Sigmoid colon (tissue), 7 donors: ENCODE measurements around the gene KRTDAP. TPM values are rescaled to one million over a fixed set of nuclear protein-coding genes. Genes with fewer than 3 reads are reported as not detected.

Experiments
- DNase-seq: peaks from one replicate; pipeline ENCODE4 v3.0.0-alpha.2; 2019
- H3K27ac ChIP-seq, 4 donors: fragments of 200-600 bp; sonication (generic); one replicate each; pipeline ENCODE4 v1.5.1; 2016 to 2019; ENCODE audit warnings: mild to moderate bottlenecking in 1 of 4
- H3K27me3 ChIP-seq, 3 donors: fragments of 200-600 bp; sonication (generic); one replicate each; pipeline ENCODE4 v1.5.1; 2019; ENCODE audit warnings: mild to moderate bottlenecking in 1 of 3
- H3K36me3 ChIP-seq, 4 donors: fragments of 200-600 bp; sonication (generic); one replicate each; pipeline ENCODE4 v1.5.1; 2016 to 2019
- H3K4me1 ChIP-seq, 4 donors: fragments of 200-600 bp; sonication (generic); one replicate each; pipeline ENCODE4 v1.5.1; 2017 to 2019
- H3K4me3 ChIP-seq, 4 donors: fragments of 200-600 bp; sonication (generic); one replicate each; pipeline ENCODE4 v1.5.1; 2017 to 2019; ENCODE audit warnings: mild to moderate bottlenecking in 2 of 4, moderate library complexity in 1 of 4
- H3K9me3 ChIP-seq, 4 donors: fragments of 200-600 bp in 3 of 4; sonication (generic) in 3 of 4; one replicate each; pipeline versions ENCODE4 v1.5.1 to v1.6.1; 2013 to 2019
- EP300 ChIP-seq, 4 donors: sonication (generic); formaldehyde crosslinking; IDR thresholded peaks; one replicate each; pipeline ENCODE4 v1.6.1; 2017; ENCODE audit warnings: antibody characterized with exemption in 4 of 4
- POLR2A ChIP-seq, 2 donors: fragments of 450-650 bp; IDR thresholded peaks; one replicate each; pipeline ENCODE4 v1.6.1; 2016; ENCODE audit warnings: antibody characterized with exemption in 2 of 2, mild to moderate bottlenecking in 2 of 2, moderate library complexity in 2 of 2
- POLR2AphosphoS5 ChIP-seq, 4 donors: sonication (generic); formaldehyde crosslinking; IDR thresholded peaks; one replicate each; pipeline ENCODE4 v1.6.1; 2017; ENCODE audit warnings: antibody characterized with exemption in 4 of 4
- WGBS, 2 donors: extraction: QIAGEN DNeasy Blood & Tissue Kit; methylation state at CpG; one replicate each; pipeline ENCODE4 v1.1.7; 2013; 5-methylcytosine and 5-hydroxymethylcytosine counted together
- intact Hi-C: fragments of 100-400 bp; cut with DNase I; formaldehyde crosslinking; loops from one replicate; pipeline ENCODE4 v1.15.1; 2023
- polyA plus RNA-seq, 3 donors: library from polyadenylated mRNA; stranded (reverse); fragments of 200-250 nt; gene quantifications; one replicate each; pipeline ENCODE4 v1.2.3, GENCODE V29; 2013
- total RNA-seq, 4 donors: library from RNA; depleted of rRNA; stranded (reverse); fragments of >200 nt; gene quantifications; one replicate each; pipeline ENCODE4 v1.1.0, GENCODE V29; 2016
- TF ChIP-seq, protein P1 (sequence below), 4 experiments: fragments of 450-650 bp in 3 of 4; fragments of 200-600 bp in 1 of 4; IDR thresholded peaks; one replicate each; pipeline ENCODE4 v1.5.1; 2016 to 2019; ENCODE audit warnings: antibody characterized with exemption in 4 of 4, mild to moderate bottlenecking in 3 of 4, moderate library complexity in 2 of 4
- donor health status: healthy with polysubstance abuse.
- donor health status: Bipolar disorder and iron deficiency.
- donor health status: healthy.

KRTDAP gene
- total and polyA plus RNA-seq, 7 donors, result not detected

DNA sequence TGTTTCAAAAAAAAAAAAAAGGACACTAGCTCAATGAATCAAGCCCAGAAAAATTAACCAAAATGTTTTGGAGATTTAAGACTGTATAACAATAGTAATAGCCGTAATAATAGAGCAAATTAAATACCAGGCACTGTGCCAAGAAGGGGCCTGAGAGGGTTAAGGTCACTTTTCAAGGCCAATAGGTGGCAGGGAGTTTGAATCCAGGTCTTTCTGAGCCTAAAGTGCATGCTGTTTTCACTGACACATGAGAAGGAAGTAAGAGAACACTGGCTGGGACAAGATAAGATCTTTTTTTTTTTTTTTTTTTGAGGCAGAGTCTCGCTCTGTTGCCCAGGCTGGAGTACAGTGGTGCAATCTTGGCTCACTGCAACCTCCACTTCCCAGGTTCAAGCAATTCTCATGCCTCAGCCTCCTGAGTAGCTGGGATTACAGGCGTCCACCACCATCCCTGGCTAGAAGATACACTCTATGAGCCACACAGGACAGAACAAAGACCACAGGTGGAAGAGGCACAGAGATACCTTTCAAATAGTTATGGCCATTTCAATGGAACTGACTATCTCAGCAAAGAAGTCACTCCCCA, 34.6 kb downstream of the KRTDAP start:
- Histone ChIP-seq H3K4me3 (no peak overlapping the region), H3K27me3 (no peaks in the 10 kb centered on the region), H3K27ac (no peak overlapping the region), H3K4me1 (peaks cover 0 to 16% (median 7%) of the 10 kb centered on the region in 4 donors), H3K36me3 (no peaks in the 10 kb centered on the region), H3K9me3 (no peaks in the 10 kb centered on the region)
- no peak for TF ChIP-seq POLR2A (IDR thresholded peaks at IDR 0.05)
- TF ChIP-seq POLR2AphosphoS5 (IDR thresholded peaks at IDR 0.05), result no peak
- TF ChIP-seq, protein P1, sequence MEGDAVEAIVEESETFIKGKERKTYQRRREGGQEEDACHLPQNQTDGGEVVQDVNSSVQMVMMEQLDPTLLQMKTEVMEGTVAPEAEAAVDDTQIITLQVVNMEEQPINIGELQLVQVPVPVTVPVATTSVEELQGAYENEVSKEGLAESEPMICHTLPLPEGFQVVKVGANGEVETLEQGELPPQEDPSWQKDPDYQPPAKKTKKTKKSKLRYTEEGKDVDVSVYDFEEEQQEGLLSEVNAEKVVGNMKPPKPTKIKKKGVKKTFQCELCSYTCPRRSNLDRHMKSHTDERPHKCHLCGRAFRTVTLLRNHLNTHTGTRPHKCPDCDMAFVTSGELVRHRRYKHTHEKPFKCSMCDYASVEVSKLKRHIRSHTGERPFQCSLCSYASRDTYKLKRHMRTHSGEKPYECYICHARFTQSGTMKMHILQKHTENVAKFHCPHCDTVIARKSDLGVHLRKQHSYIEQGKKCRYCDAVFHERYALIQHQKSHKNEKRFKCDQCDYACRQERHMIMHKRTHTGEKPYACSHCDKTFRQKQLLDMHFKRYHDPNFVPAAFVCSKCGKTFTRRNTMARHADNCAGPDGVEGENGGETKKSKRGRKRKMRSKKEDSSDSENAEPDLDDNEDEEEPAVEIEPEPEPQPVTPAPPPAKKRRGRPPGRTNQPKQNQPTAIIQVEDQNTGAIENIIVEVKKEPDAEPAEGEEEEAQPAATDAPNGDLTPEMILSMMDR (IDR thresholded peaks at IDR 0.05), result no peak
- no peak for TF ChIP-seq EP300 (IDR thresholded peaks at IDR 0.05)
- intact Hi-C loops, result no loop called here
- DNase-seq, result no peak
- WGBS, 2 donors, result 64 to 79% methylated on average over 3 of the region's 3 CpGs

DNA sequence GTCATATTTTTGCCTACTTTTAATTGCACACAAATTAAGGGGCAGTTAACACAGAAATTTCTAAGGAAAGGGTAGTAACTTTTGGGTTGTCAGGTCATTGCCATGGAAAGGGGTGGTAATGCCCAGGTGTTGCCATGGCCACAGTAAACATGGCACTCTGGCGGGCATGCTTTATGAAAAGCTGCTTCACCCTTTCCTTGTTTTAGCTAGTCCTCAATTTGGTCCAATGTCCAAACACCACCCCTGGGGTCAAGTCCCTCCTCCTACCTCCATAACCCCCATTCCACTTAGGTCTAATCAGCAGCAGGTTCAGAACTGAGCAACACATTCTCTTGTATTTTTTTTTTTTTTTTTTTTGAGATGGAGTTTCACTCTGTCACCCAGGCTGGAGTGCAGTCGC, 35.6 kb downstream of the KRTDAP start:
- H3K27ac ChIP-seq, result no peak overlapping the region
- H3K36me3 ChIP-seq, result no peaks in the 10 kb centered on the region
- no peaks in the 10 kb centered on the region for H3K9me3 ChIP-seq
- WGBS, 2 donors, result 65 to 95% methylated on average over 2 of the region's 2 CpGs
- DNase-seq, result no peak
- peaks cover 0 to 10% (median 3%) of the 10 kb centered on the region in 3 donors for H3K27me3 ChIP-seq
- TF ChIP-seq, protein P1 (IDR thresholded peaks at IDR 0.05), result no peak
- TF ChIP-seq POLR2A (IDR thresholded peaks at IDR 0.05) (no peak), EP300 (IDR thresholded peaks at IDR 0.05) (no peak), POLR2AphosphoS5 (IDR thresholded peaks at IDR 0.05) (no peak)
- H3K4me3 ChIP-seq, result no peak overlapping the region
- peaks cover 0 to 12% (median 6%) of the 10 kb centered on the region in 4 donors for H3K4me1 ChIP-seq
- intact Hi-C loops, result no loop called here

DNA sequence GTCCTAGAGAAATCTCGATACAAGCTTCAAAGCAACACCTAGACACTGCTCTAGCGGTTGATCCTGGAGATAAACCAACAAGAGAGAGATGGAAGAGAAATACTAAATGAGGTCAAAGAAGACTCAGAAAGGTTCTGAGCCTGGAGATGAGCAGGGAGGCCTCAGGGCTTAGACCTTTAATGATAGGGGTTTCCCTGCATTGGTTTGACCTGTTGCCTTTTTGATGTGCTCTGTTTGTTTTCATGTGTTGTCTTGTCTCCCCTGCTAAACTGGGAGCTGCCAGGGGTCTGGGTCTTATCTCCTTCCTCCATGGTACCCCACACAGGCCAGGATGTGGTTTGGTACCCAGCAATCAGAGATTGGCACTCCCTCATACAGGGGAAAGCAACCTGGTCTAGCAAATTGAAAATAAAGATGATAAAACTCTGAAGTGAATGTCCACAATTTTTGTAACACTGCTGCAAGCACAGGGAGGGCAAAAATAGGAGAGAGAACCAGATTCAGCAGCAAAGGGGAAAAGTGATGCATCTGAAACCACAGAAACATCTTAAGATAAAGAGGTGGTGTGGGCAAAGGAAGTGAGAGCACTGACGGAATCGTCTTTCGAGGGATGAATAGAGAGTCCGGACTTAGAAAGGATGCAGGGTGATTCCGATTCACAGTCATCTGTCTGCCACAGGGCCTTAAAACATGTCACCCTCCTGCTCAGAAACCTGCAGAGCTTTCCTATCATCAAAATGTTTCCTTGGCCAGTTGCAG, 38.7 kb downstream of the KRTDAP start:
- DNase-seq, result no peak
- Histone ChIP-seq H3K36me3 (no peaks in the 10 kb centered on the region), H3K27me3 (peaks cover 0 to 24% (median 3%) of the 10 kb centered on the region in 3 donors), H3K27ac (no peak overlapping the region), H3K4me1 (peaks cover 0 to 4% (median 0%) of the 10 kb centered on the region in 4 donors), H3K4me3 (no peak overlapping the region), H3K9me3 (no peaks in the 10 kb centered on the region)
- intact Hi-C loops, result no loop called here
- TF ChIP-seq, protein P1 (IDR thresholded peaks at IDR 0.05), result no peak
- no peak for TF ChIP-seq POLR2A (IDR thresholded peaks at IDR 0.05)
- TF ChIP-seq EP300 (IDR thresholded peaks at IDR 0.05), result no peak
- TF ChIP-seq POLR2AphosphoS5 (IDR thresholded peaks at IDR 0.05), result no peak
- 68 to 88% methylated on average over 7 of the region's 7 CpGs for WGBS, 2 donors

DNA sequence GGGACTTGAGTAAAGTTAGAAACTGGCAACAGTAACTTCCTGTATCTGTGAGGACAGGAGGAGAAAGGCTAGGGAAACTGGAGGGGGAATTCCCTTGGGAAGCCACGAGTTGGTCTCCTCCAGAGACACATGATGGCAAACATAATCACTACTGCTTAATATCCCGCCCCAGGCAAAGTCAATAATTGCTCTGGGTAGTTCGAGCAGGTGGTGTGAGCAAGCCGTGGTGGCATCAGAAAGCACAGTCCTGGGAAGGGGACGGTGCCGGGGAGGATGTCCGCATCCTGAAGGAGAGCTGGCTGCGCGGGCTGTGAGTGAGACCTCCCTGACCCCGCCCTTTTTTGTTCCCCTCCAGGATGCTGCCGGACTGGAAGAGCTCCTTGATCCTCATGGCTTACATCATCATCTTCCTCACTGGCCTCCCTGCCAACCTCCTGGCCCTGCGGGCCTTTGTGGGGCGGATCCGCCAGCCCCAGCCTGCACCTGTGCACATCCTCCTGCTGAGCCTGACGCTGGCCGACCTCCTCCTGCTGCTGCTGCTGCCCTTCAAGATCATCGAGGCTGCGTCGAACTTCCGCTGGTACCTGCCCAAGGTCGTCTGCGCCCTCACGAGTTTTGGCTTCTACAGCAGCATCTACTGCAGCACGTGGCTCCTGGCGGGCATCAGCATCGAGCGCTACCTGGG, 40.8 kb downstream of the KRTDAP start:
- Histone ChIP-seq H3K4me3 (no peak overlapping the region), H3K27me3 (peaks cover 0 to 24% (median 3%) of the 10 kb centered on the region in 3 donors), H3K4me1 (peaks cover 0 to 4% (median 0%) of the 10 kb centered on the region in 4 donors), H3K36me3 (no peaks in the 10 kb centered on the region), H3K27ac (no peak overlapping the region), H3K9me3 (no peaks in the 10 kb centered on the region)
- no peak for TF ChIP-seq EP300 (IDR thresholded peaks at IDR 0.05)
- no peak for TF ChIP-seq POLR2A (IDR thresholded peaks at IDR 0.05)
- TF ChIP-seq POLR2AphosphoS5 (IDR thresholded peaks at IDR 0.05), result no peak
- TF ChIP-seq, protein P1 (IDR thresholded peaks at IDR 0.05), result no peak
- intact Hi-C loops, result no loop called here
- 56 to 77% methylated on average over 27 of the region's 27 CpGs for WGBS, 2 donors
- no peak for DNase-seq
